Activated T-helper 17 cell treated with anti-CD3 and anti-CD28 coated beads, Interleukin-2, amount 50 U/mL, for 72 hours (primary cell): ENCODE measurements around the gene RPGR. TPM values are rescaled to one million over a fixed set of nuclear protein-coding genes. Genes with fewer than 3 reads are reported as not detected.

ENCODE experiments used
- ATAC-seq: fragments of 150-1000 bp; cut with Tn5 transposase; replicated peaks from 2 replicates; pipeline ENCODE4 v1.10.0; 2021; ENCODE audit warnings: mild to moderate bottlenecking, moderate library complexity
- H3K27ac Mint-ChIP-seq: one replicate; pipeline ENCODE4 v1.8.0; 2022; ENCODE audit warnings: mixed read lengths
- H3K27me3 Mint-ChIP-seq: one replicate; pipeline ENCODE4 v1.8.0; 2022; ENCODE audit warnings: mixed read lengths
- H3K36me3 Mint-ChIP-seq: one replicate; pipeline ENCODE4 v1.8.0; 2022; ENCODE audit warnings: low read depth, mild to moderate bottlenecking, mixed read lengths
- H3K4me1 Mint-ChIP-seq: one replicate; pipeline ENCODE4 v1.8.0; 2022; ENCODE audit warnings: mixed read lengths
- H3K4me3 Mint-ChIP-seq: one replicate; pipeline ENCODE4 v1.8.0; 2022; ENCODE audit warnings: mild to moderate bottlenecking, mixed read lengths
- H3K9me3 Mint-ChIP-seq: one replicate; pipeline ENCODE4 v1.8.0; 2022; ENCODE audit warnings: mixed read lengths
- total RNA-seq, 2 donors: library from RNA; stranded (reverse); gene quantifications; one replicate each; pipeline ENCODE4 v1.2.3, GENCODE V29; 2022

Gene RPGR
- total RNA-seq: 1 to 10 TPM; 3.5 to 7.5 TPM

DNA sequence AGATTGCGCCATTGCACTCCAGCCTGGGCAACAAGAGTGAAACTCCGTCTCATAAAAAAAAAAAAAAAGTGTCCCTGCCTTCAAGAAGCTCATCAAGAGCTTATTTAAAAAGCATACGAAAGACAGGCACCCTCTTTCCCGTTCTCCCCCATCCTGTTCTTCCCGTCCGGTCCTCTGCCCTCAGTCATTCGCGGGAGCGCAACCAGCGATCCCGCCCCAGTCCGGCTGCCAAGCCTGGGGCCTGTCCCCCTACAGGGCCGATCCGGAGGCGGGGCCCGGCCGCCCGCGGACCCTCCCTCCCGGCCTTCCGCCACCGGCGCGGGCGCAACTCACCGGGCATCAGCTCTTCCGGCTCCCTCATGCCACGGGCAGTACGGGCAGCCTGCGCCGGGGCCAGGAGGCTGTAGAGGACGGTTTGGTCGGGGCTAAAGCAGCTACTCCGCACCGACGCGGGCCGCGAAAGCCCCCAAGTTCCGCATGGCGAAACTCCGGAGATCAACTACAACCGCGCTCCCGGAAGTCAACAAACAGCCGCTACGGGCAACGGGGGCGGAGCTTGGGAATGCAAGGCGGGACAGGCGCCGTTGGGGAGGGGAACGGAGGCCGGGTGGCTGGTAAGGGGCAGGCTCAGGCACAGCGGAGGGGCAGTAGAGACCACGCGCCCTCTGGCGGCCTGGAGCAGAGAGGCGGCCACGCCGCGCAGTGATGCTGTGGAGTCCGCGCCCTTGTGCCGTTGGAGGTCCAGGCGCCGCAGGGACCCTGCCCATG, at the start of gene RPGR:
RPGR (minus strand) TSS at position 503 of the 768 bp plus-strand sequence; CDS start at position 361, 142 bp downstream.
- Mint-ChIP-seq H3K36me3 (no peaks in the 10 kb centered on the region), H3K27me3 (no peaks in the 10 kb centered on the region), H3K4me1 (no peaks in the 10 kb centered on the region), H3K27ac (peak within 1 kb of the TSS; percentile 97), H3K4me3 (peak within 1 kb of the TSS; percentile 86), H3K9me3 (no peaks in the 10 kb centered on the region)
- peak; percentile 95 for ATAC-seq

DNA sequence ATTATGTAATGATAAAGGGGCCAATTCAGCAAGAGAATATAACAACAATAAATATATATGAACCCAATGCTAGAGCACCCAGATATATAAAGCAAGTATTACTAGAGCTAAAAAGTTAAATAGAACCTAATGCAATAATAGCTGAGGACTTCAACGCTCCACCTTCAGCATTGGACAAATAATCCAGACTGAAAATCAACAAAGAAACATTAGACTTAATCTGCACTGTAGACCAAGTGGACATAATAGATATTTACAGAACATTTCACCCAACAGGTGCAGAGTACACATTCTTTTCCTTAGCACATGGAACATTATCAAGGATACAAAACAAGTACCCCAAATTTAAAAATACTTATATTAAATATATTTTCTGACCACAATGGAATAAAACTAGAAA, 49.4 kb upstream of the RPGR start:
- Mint-ChIP-seq H3K36me3 (no peaks in the 10 kb centered on the region), H3K9me3 (no peaks in the 10 kb centered on the region), H3K4me1 (no peaks in the 10 kb centered on the region), H3K27ac (no peak overlapping the region), H3K27me3 (peaks cover 10% of the 10 kb centered on the region), H3K4me3 (no peak overlapping the region)
- no peak for ATAC-seq

DNA sequence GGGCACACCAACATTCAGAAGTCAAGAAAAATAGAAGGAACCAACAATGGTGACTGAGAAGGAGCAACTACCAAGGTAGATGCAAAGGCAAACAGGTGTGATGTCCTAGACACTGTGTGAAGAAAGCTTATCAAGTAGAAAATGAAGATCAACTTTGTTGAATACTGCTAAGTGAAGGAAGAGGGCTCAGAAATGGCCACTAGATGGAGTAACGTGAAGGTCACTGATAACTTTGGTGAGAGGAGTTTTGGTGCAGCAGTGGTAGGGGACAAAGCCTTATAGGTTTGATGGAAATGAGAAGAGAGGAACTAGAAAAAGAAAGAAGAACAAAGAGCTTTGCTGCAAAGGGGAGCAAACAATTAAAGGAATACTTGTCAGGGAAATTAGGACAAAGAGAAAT, 48.6 kb upstream of the RPGR start:
- H3K27ac Mint-ChIP-seq: no peak overlapping the region
- H3K9me3 Mint-ChIP-seq: no peaks in the 10 kb centered on the region
- H3K36me3 Mint-ChIP-seq: no peaks in the 10 kb centered on the region
- H3K4me3 Mint-ChIP-seq: no peak overlapping the region
- H3K27me3 Mint-ChIP-seq: peaks cover 10% of the 10 kb centered on the region
- ATAC-seq: no peak
- no peaks in the 10 kb centered on the region for H3K4me1 Mint-ChIP-seq

GRCh38 chrX:38374431-38374830, 47.1 kb upstream of the RPGR start:
- no peak for ATAC-seq
- H3K27me3 Mint-ChIP-seq: peaks cover 10% of the 10 kb centered on the region
- H3K4me1 Mint-ChIP-seq: no peaks in the 10 kb centered on the region
- H3K4me3 Mint-ChIP-seq: no peak overlapping the region
- H3K27ac Mint-ChIP-seq: no peak overlapping the region
- no peaks in the 10 kb centered on the region for H3K9me3 Mint-ChIP-seq
- H3K36me3 Mint-ChIP-seq: no peaks in the 10 kb centered on the region

DNA sequence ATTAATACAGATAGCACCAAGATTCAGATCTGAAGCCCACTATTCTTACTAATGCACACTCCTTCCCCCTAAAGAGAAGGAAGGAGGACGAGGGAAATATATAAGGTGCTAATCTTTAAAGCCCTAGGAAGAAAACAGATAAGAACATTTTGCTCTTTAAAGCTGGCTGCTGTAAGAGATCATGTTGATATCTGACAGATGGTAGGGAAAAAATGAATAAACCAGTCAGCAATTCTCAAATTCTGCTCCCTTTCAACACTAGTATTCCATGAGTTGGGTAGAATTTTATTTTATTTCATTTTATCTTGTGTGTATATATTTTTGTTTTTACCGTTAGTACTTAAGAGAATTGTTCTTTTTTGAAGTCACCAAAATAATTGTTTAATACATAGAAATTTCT, 44.3 kb upstream of the RPGR start:
- Mint-ChIP-seq H3K4me1 (no peaks in the 10 kb centered on the region), H3K9me3 (no peaks in the 10 kb centered on the region), H3K27me3 (peaks cover 7% of the 10 kb centered on the region), H3K4me3 (no peak overlapping the region), H3K27ac (no peak overlapping the region), H3K36me3 (no peaks in the 10 kb centered on the region)
- no peak for ATAC-seq

GRCh38 chrX:38368774-38369173, 41.5 kb upstream of the RPGR start:
- no peaks in the 10 kb centered on the region for H3K36me3 Mint-ChIP-seq
- no peak overlapping the region for H3K4me3 Mint-ChIP-seq
- ATAC-seq: no peak
- peaks cover 7% of the 10 kb centered on the region for H3K27me3 Mint-ChIP-seq
- H3K9me3 Mint-ChIP-seq: no peaks in the 10 kb centered on the region
- no peaks in the 10 kb centered on the region for H3K4me1 Mint-ChIP-seq
- no peak overlapping the region for H3K27ac Mint-ChIP-seq

GRCh38 chrX:38365954-38366353, 38.6 kb upstream of the RPGR start:
- H3K4me1 Mint-ChIP-seq: no peaks in the 10 kb centered on the region
- no peak overlapping the region for H3K4me3 Mint-ChIP-seq
- no peak for ATAC-seq
- no peaks in the 10 kb centered on the region for H3K36me3 Mint-ChIP-seq
- H3K9me3 Mint-ChIP-seq: no peaks in the 10 kb centered on the region
- H3K27ac Mint-ChIP-seq: no peak overlapping the region
- H3K27me3 Mint-ChIP-seq: no peaks in the 10 kb centered on the region

DNA sequence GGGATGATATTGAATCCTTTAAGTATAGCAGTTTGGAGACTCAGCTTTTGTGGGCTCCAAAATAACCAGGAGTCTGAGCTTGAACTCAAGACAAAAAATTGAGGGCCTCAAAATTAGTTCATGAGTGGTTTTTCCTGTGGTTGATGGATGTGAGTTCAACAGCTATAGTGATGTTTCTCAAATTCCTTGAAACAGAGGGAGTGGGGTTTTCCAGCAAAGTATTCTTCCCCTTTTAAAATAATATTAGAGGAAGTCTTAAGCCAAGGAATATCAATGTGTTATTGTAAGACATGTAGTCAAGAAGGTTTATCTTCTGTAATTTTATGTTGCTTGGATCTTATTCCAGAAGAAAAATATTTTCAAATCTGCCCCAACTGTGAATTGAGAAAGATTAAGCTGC, 35.7 kb upstream of the RPGR start:
- no peak overlapping the region for H3K27ac Mint-ChIP-seq
- no peaks in the 10 kb centered on the region for H3K9me3 Mint-ChIP-seq
- H3K27me3 Mint-ChIP-seq: no peaks in the 10 kb centered on the region
- H3K4me3 Mint-ChIP-seq: no peak overlapping the region
- no peak for ATAC-seq
- no peaks in the 10 kb centered on the region for H3K4me1 Mint-ChIP-seq
- no peaks in the 10 kb centered on the region for H3K36me3 Mint-ChIP-seq

DNA sequence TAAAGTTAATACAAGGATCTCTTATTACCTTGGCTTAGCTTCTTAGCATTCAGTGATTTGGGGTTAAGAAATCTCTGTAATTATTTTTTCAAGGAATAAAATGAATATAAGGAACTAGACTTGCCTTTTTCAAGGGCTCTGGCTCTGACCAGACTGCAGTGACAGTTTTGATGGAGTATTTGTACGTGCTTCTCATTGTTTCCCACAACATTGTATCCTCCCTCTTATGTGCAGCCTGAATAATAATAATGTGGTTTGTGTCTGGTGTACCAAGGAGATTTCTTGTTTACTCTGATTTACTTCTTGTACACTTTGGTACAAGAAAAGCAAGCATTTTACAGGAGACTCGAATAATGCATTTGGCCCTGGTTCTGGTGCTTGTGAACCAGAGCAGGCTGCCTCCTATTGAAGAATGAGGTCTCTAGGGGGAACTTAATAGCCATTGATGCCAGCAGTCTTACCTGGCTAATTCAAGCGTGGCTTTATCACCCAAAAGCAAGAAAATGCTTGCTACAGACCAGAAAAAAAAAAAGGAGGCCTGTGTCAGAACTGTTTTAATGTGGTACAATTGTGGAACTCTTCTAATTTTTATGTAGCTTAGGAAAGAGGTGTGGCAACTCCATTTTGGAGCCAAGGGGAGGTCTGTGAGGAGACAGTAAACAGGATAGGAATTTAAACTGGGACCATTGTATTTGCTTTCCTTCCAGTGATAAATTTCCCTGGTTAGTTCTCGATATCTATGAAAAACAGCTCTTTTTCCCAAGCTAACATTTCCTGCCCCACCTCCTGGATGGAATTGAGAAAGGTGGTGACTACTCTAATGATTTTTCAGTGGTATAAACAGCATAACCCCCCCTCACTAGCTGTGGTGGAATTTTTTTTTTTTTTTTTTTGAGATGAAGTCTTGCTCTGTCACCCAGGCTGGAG, 30.7 kb upstream of the RPGR start:
- no peak overlapping the region for H3K27ac Mint-ChIP-seq
- no peak for ATAC-seq
- H3K9me3 Mint-ChIP-seq: no peaks in the 10 kb centered on the region
- no peaks in the 10 kb centered on the region for H3K4me1 Mint-ChIP-seq
- no peak overlapping the region for H3K4me3 Mint-ChIP-seq
- no peaks in the 10 kb centered on the region for H3K27me3 Mint-ChIP-seq
- H3K36me3 Mint-ChIP-seq: no peaks in the 10 kb centered on the region

DNA sequence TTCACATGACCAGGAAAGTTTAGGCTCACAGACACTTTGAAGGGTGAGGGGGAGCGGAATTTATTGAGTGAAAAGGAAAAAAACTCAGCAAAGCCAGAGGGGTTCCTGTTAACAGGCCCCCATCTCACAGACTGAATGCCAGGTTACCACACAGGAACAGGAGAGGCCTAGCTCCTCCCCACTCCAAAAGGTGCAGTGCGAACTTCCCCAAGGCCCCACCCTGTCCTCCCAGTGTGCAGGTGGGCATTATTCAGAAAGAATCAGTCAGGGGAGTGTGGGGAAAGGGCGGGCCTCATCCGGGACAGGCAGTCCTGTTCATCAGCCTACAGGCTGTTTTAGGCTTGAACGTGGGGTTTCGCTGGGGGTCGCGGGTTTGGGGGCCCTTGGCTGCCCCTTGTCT, 29.1 kb upstream of the RPGR start:
- no peaks in the 10 kb centered on the region for H3K9me3 Mint-ChIP-seq
- no peaks in the 10 kb centered on the region for H3K36me3 Mint-ChIP-seq
- H3K4me1 Mint-ChIP-seq: no peaks in the 10 kb centered on the region
- ATAC-seq: no peak
- H3K27ac Mint-ChIP-seq: no peak overlapping the region
- H3K4me3 Mint-ChIP-seq: no peak overlapping the region
- no peaks in the 10 kb centered on the region for H3K27me3 Mint-ChIP-seq

GRCh38 chrX:38352362-38352761, 25.1 kb upstream of the RPGR start, which contains the start of gene OTC:
OTC (plus strand) TSS chrX:38352604; CDS start chrX:38352697, 93 bp downstream.
- no peaks in the 10 kb centered on the region for H3K9me3 Mint-ChIP-seq
- H3K4me1 Mint-ChIP-seq: no peaks in the 10 kb centered on the region
- H3K27ac Mint-ChIP-seq: no peak within 1 kb of the TSS
- ATAC-seq: no peak
- H3K27me3 Mint-ChIP-seq: peaks cover 7% of the 10 kb centered on the region
- H3K4me3 Mint-ChIP-seq: no peak within 1 kb of the TSS
- no peaks in the 10 kb centered on the region for H3K36me3 Mint-ChIP-seq

DNA sequence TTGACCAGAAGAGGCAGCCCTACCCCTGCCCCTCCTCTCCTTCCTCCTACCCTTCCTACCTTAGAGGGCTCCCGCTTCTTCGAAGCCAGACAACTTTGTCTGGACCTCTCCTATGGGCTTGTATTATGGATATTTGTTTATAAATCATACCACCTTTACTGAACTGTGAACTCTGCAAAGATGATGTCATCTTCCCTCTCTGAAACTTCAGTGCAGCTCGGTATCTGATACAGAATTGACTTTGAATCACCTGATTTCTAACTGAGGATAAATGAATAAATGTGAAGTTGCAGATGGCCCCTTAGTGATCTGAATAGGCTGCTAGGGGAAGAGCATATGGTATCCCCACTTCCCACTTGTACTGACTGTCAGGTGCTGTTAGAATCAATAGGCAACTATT, 24.0 kb upstream of the RPGR start:
- no peaks in the 10 kb centered on the region for H3K36me3 Mint-ChIP-seq
- H3K27ac Mint-ChIP-seq: no peak overlapping the region
- H3K9me3 Mint-ChIP-seq: no peaks in the 10 kb centered on the region
- H3K4me3 Mint-ChIP-seq: no peak overlapping the region
- H3K4me1 Mint-ChIP-seq: no peaks in the 10 kb centered on the region
- H3K27me3 Mint-ChIP-seq: peaks cover 7% of the 10 kb centered on the region
- ATAC-seq: no peak

DNA sequence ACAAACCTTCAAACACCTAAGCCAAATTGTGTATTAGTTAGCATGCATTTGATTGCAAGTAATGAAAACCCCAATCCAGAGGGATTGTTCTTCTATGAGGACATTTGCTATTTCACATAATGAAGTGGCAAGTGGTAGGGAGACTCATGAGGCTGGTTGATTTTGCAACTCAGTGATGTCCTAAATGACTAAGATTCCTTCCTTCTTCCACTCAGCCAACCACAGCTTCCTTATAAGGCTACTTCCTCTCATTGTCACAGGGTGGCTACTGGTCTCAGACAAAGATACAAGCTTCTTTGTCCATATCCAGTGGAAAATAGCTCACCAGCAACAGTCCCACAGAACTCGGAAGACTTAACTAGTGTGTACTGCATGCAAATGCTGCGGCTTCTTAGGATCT, 19.8 kb upstream of the RPGR start:
- Mint-ChIP-seq H3K9me3 (no peaks in the 10 kb centered on the region), H3K27me3 (peaks cover 7% of the 10 kb centered on the region), H3K36me3 (no peaks in the 10 kb centered on the region), H3K27ac (no peak overlapping the region), H3K4me3 (no peak overlapping the region), H3K4me1 (no peaks in the 10 kb centered on the region)
- ATAC-seq: peak; percentile 78

- no peaks in the 10 kb centered on the region for H3K36me3 Mint-ChIP-seq
- no peak for ATAC-seq
- no peaks in the 10 kb centered on the region for H3K4me1 Mint-ChIP-seq
- H3K9me3 Mint-ChIP-seq: no peaks in the 10 kb centered on the region
- H3K27me3 Mint-ChIP-seq: peaks cover 7% of the 10 kb centered on the region
- no peak overlapping the region for H3K27ac Mint-ChIP-seq
- H3K4me3 Mint-ChIP-seq: no peak overlapping the region
Measured at GRCh38 chrX:38346150-38346549, 18.8 kb upstream of the RPGR start.
